ENCODE measurements around the gene SPAG16.

DNA sequence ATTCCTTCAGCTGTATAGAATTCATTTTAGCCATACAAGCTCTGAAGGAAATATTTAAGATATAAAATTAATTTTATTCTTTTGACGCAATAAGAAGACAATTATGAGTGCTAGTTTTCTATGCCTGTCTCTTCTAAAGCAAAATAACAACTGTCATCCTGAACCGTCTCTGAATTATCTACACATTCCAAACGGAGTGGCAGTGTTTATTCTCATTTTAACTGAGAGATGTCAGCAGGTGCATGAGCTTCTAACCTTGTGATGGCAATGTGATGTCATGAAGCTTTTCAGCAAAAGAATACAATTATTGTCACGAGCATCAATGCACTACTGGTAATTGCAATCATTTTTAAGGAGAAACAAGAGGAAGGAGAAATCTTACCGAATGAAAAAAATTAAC lies 274.8 kb downstream of the SPAG16 start:
- TF ChIP-seq, protein P1, sequence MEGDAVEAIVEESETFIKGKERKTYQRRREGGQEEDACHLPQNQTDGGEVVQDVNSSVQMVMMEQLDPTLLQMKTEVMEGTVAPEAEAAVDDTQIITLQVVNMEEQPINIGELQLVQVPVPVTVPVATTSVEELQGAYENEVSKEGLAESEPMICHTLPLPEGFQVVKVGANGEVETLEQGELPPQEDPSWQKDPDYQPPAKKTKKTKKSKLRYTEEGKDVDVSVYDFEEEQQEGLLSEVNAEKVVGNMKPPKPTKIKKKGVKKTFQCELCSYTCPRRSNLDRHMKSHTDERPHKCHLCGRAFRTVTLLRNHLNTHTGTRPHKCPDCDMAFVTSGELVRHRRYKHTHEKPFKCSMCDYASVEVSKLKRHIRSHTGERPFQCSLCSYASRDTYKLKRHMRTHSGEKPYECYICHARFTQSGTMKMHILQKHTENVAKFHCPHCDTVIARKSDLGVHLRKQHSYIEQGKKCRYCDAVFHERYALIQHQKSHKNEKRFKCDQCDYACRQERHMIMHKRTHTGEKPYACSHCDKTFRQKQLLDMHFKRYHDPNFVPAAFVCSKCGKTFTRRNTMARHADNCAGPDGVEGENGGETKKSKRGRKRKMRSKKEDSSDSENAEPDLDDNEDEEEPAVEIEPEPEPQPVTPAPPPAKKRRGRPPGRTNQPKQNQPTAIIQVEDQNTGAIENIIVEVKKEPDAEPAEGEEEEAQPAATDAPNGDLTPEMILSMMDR (IDR thresholded peaks at IDR 0.05): no peak
- TF ChIP-seq POLR2A (IDR thresholded peaks at IDR 0.05): no peak
